Measurements from ENCODE around the gene NIPA2. TPM values are rescaled to one million over a fixed set of nuclear protein-coding genes. Genes with fewer than 3 reads are reported as not detected.

The NIPA2 gene
- polyA plus RNA-seq, 2 of the 4 experiments (the other 2 are of a cell fraction), result 120 to 153 TPM

DNA sequence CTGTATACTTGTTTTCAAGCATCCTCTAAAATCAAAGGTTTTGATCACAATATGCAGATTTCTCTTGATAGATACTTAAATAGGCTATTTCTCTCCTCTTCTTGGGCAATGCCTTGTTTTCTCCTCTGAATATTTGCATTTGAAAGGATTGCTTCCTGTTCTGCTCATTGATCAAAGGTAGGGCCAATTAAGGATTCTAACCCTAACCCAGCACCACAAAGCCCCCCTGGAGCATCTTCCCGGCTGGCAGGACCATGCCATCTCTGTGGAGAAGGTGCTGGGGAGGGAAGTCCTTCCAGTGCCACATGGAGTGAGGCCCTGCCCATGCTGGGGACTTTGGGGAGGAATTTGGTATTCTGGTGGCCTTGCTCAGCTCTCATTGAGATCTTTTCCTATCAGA is 11.3 kb upstream of the NIPA2 start (continued):
- no peak for TF ChIP-seq BHLHE40 (IDR thresholded peaks at IDR 0.05; ENCODE audit: low read depth, low read length)
- TF ChIP-seq, protein P1, sequence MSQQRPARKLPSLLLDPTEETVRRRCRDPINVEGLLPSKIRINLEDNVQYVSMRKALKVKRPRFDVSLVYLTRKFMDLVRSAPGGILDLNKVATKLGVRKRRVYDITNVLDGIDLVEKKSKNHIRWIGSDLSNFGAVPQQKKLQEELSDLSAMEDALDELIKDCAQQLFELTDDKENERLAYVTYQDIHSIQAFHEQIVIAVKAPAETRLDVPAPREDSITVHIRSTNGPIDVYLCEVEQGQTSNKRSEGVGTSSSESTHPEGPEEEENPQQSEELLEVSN (IDR thresholded peaks at IDR 0.05; ENCODE audit: borderline replicate concordance, low read depth), result no peak
- TF ChIP-seq, protein P2, sequence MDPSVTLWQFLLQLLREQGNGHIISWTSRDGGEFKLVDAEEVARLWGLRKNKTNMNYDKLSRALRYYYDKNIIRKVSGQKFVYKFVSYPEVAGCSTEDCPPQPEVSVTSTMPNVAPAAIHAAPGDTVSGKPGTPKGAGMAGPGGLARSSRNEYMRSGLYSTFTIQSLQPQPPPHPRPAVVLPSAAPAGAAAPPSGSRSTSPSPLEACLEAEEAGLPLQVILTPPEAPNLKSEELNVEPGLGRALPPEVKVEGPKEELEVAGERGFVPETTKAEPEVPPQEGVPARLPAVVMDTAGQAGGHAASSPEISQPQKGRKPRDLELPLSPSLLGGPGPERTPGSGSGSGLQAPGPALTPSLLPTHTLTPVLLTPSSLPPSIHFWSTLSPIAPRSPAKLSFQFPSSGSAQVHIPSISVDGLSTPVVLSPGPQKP (IDR thresholded peaks at IDR 0.05; ENCODE audit: low read depth, low read length), result no peak

DNA sequence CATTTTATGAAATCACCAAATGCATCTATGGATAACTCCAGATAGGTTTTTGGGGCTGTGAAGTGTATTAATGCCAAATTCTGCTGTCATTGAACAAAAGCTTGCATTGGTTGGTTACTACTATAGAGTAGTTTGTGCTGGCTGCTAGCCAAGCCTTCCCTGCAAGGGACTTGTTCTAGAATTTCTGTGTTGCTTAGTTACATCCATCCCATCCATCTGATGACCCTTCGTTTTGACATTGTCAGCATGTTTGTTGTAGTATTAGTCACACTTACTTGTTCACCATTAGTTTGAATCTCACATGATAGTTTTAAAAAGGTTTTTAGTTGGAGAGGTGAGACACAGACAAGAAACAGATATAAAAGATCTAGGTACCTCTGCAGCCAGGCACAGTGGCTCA is 7.0 kb upstream of the NIPA2 start:
- H3K27ac ChIP-seq, result no peak overlapping the region
- ChIA-PET CTCF (interaction anchor here (1.6 kb wide), 1 partner anchor 20 kb away, joined by 3 read pairs; no protein-coding TSS in a partner anchor), POLR2A (no interaction called here)
- no peaks in the 10 kb centered on the region for H3K4me1 ChIP-seq
- no peak for ATAC-seq
- H3K4me2 ChIP-seq, result no peak overlapping the region
- FAIRE-seq, result no peak
- no peaks in the 10 kb centered on the region for H3K9me3 ChIP-seq
- DNase-seq (ENCODE audit: low read depth in 1 of 2, low spot score in 1 of 2), result peak in 1 of 2 experiments; percentile 13
- TF ChIP-seq CHD4 (IDR thresholded peaks at IDR 0.05; ENCODE audit: borderline replicate concordance) (no peak), RNF2 (IDR thresholded peaks at IDR 0.05; ENCODE audit: borderline replicate concordance, low read depth) (no peak), RFX5 (IDR thresholded peaks at IDR 0.05) (no peak), MAFK (IDR thresholded peaks at IDR 0.05; ENCODE audit: partially characterized antibody) (peak; percentile 84), JUNB (IDR thresholded peaks at IDR 0.05) (no peak)
- TF ChIP-seq, protein P1 (IDR thresholded peaks at IDR 0.05; ENCODE audit: borderline replicate concordance, low read depth), result no peak
- WGBS (ENCODE audit: missing lambda C conversion rate), result 39% methylated on average over 1 of the region's 1 CpG
- no peak overlapping the region for H3K4me3 ChIP-seq

DNA sequence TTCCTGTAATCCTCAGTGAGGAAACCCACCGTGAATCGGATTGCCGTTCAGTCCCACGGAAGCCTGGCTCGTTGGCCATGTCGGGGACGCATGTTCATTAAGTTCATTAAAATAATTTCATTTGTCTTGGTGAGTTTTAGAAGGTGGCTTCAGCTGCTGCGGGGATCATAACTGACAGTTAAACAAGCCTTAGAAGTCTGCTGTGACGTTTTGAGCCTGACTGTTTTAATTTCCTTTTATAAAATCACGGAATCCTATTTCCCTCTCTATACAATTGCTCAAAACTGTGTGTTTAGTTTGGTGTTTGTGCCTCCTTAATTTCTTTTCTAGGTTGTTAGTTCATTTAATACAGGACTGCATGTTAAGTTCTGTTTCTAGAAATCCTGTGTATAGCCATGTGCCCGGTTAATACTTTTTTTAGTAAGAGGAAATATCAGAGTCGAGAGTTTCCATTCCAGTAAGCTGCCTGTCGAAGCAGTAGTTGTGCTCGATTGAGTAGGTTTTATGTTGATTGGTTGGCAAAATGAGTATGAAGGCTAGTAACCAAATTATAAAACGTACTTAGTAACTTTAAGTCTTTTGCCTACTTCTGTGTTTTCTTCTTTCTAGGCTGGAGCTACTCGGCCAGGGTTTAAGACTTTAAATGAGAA is 705 bp downstream of the NIPA2 start:
- ChIA-PET POLR2A (interaction anchor here (0.6 kb wide), 1 partner anchor 53 kb away, joined by 4 read pairs; the partner anchor contains the start of gene NIPA1), CTCF (interaction anchor here (1.7 to 1.8 kb wide), 2 partner anchors 9 to 19 kb away, joined by 4 to 6 read pairs; no protein-coding TSS in a partner anchor)
- peak overlapping the region; percentile 90 for H3K4me3 ChIP-seq
- under 1% methylated on average over 16 of the region's 16 CpGs for WGBS (ENCODE audit: missing lambda C conversion rate)
- peak overlapping the region; percentile 89 to 93 for H3K27ac ChIP-seq
- ATAC-seq (no peak), DNase-seq (ENCODE audit: low read depth in 1 of 2, low spot score in 1 of 2) (peak in 1 of 2 experiments; percentile 22), FAIRE-seq (no peak)
- no peaks in the 10 kb centered on the region for H3K9me3 ChIP-seq
- H3K4me2 ChIP-seq, result peak overlapping the region; percentile 95
- H3K4me1 ChIP-seq, result peaks cover 10% of the 10 kb centered on the region; the same call in 2 of the 3 replicates
- peak; percentile 24; the same call in 1 of the 2 replicates for TF ChIP-seq HOXA7 (CRISPR knock-in tag; IDR thresholded peaks at IDR 0.05)
- TF ChIP-seq KDM5A (IDR thresholded peaks at IDR 0.05), result 0 out of 2 replicates have a peak, but pooled peaks have one; percentile 54
- no peak for TF ChIP-seq ZC3H11A (IDR thresholded peaks at IDR 0.05)
- TF ChIP-seq JUN (IDR thresholded peaks at IDR 0.05), result no peak
- TF ChIP-seq EHMT2 (IDR thresholded peaks at IDR 0.05; ENCODE audit: low read depth), result no peak
- no peak for TF ChIP-seq KDM1A (IDR thresholded peaks at IDR 0.05; ENCODE audit: low read depth)
- TF ChIP-seq, protein P3, sequence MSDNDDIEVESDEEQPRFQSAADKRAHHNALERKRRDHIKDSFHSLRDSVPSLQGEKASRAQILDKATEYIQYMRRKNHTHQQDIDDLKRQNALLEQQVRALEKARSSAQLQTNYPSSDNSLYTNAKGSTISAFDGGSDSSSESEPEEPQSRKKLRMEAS (IDR thresholded peaks at IDR 0.05), result no peak
- TF ChIP-seq CBX8 (IDR thresholded peaks at IDR 0.05), result no peak
- TF ChIP-seq, protein P4, sequence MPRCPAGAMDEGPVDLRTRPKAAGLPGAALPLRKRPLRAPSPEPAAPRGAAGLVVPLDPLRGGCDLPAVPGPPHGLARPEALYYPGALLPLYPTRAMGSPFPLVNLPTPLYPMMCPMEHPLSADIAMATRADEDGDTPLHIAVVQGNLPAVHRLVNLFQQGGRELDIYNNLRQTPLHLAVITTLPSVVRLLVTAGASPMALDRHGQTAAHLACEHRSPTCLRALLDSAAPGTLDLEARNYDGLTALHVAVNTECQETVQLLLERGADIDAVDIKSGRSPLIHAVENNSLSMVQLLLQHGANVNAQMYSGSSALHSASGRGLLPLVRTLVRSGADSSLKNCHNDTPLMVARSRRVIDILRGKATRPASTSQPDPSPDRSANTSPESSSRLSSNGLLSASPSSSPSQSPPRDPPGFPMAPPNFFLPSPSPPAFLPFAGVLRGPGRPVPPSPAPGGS (IDR thresholded peaks at IDR 0.05), result no peak
- TF ChIP-seq, protein P1 (IDR thresholded peaks at IDR 0.05; ENCODE audit: borderline replicate concordance, low read depth), result no peak
- no peak for TF ChIP-seq BHLHE40 (IDR thresholded peaks at IDR 0.05; ENCODE audit: low read depth, low read length)

Measured in A549 (cell line).